ENCODE results near the gene FOXL3. TPM values are rescaled to one million over a fixed set of nuclear protein-coding genes. Genes with fewer than 3 reads are reported as not detected.

Gene FOXL3
- total RNA-seq, 3 donors from 2014 or later (not counting 1 experiment from before 2014, with no cell fraction given), result not detected

DNA sequence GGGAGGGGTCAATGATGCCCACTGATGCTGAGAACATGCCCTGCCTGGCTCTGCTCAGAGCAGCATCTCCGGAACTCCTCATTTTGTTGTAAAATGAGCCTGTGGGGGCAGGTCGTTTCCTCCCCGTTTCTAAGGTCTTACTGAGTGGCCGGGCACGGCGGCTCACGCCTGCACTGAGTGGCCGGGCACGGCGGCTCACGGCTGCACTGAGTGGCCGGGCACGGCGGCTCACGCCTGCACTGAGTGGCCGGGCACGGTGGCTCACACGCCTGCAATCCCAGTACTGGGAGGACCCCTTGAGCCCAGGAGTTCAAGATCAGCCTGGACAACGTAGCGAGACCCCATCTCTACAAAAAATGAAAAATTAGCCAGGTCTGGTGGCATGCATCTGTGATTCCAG is 39.0 kb upstream of the FOXL3 start:
- 93% methylated on average over 20 of the region's 20 CpGs for WGBS (ENCODE audit: insufficient coverage)
- no peaks in the 10 kb centered on the region for H3K36me3 Mint-ChIP-seq

GRCh38 chr7:251446-252175 is 38.4 kb upstream of the FOXL3 start:
- no peaks in the 10 kb centered on the region for H3K36me3 ChIP-seq (ENCODE audit: control insufficient read depth, insufficient read depth, low read length)
- no peaks in the 10 kb centered on the region for H3K27me3 ChIP-seq (ENCODE audit: control insufficient read depth, insufficient read depth, low read length)
- Mint-ChIP-seq H3K27me3 (ENCODE audit: low read depth in 2 of 2) (no peaks in the 10 kb centered on the region), H3K27ac (no peak overlapping the region), H3K4me1 (no peaks in the 10 kb centered on the region), H3K4me3 (no peak overlapping the region), H3K36me3 (no peaks in the 10 kb centered on the region), H3K9me3 (no peaks in the 10 kb centered on the region)
- DNase-seq, result no peak
- no peak overlapping the region for H3K27ac ChIP-seq (ENCODE audit: low read length)
- TF ChIP-seq, protein P1, sequence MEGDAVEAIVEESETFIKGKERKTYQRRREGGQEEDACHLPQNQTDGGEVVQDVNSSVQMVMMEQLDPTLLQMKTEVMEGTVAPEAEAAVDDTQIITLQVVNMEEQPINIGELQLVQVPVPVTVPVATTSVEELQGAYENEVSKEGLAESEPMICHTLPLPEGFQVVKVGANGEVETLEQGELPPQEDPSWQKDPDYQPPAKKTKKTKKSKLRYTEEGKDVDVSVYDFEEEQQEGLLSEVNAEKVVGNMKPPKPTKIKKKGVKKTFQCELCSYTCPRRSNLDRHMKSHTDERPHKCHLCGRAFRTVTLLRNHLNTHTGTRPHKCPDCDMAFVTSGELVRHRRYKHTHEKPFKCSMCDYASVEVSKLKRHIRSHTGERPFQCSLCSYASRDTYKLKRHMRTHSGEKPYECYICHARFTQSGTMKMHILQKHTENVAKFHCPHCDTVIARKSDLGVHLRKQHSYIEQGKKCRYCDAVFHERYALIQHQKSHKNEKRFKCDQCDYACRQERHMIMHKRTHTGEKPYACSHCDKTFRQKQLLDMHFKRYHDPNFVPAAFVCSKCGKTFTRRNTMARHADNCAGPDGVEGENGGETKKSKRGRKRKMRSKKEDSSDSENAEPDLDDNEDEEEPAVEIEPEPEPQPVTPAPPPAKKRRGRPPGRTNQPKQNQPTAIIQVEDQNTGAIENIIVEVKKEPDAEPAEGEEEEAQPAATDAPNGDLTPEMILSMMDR (IDR thresholded peaks at IDR 0.05), result no peak
- WGBS (ENCODE audit: insufficient coverage), result 88% methylated on average over 21 of the region's 21 CpGs
- ATAC-seq, result no peak
- no peaks in the 10 kb centered on the region for H3K4me1 ChIP-seq (ENCODE audit: control insufficient read depth, insufficient read depth, low read length)
- intact Hi-C loops (cut with micrococcal nuclease), result no loop called here
- no peak overlapping the region for H3K4me3 ChIP-seq (ENCODE audit: low read length)
- H3K9me3 ChIP-seq (ENCODE audit: control insufficient read depth, insufficient read depth, low read length), result no peaks in the 10 kb centered on the region

More for the DNA sequence above, 39.0 kb upstream of the FOXL3 start:
- H3K27me3 ChIP-seq (ENCODE audit: control insufficient read depth, insufficient read depth, low read length), result no peaks in the 10 kb centered on the region
- H3K4me3 ChIP-seq (ENCODE audit: low read length), result no peak overlapping the region
- no peaks in the 10 kb centered on the region for H3K9me3 Mint-ChIP-seq
- DNase-seq, result no peak
- H3K27ac Mint-ChIP-seq, result no peak overlapping the region
- TF ChIP-seq, protein P1 (IDR thresholded peaks at IDR 0.05), result no peak
- H3K4me3 Mint-ChIP-seq, result no peak overlapping the region
- H3K9me3 ChIP-seq (ENCODE audit: control insufficient read depth, insufficient read depth, low read length), result no peaks in the 10 kb centered on the region
- no peaks in the 10 kb centered on the region for H3K36me3 ChIP-seq (ENCODE audit: control insufficient read depth, insufficient read depth, low read length)
- no peaks in the 10 kb centered on the region for H3K27me3 Mint-ChIP-seq (ENCODE audit: low read depth in 2 of 2)
- no peaks in the 10 kb centered on the region for H3K4me1 ChIP-seq (ENCODE audit: control insufficient read depth, insufficient read depth, low read length)
- H3K27ac ChIP-seq (ENCODE audit: low read length), result no peak overlapping the region
- intact Hi-C loops (cut with micrococcal nuclease), result no loop called here
- ATAC-seq, result no peak
- no peaks in the 10 kb centered on the region for H3K4me1 Mint-ChIP-seq

GRCh38 chr7:252216-252965 is 37.6 kb upstream of the FOXL3 start:
- 87% methylated on average over 29 of the region's 29 CpGs for WGBS (ENCODE audit: insufficient coverage)
- no peak overlapping the region for H3K4me3 ChIP-seq (ENCODE audit: low read length)
- no peaks in the 10 kb centered on the region for H3K9me3 ChIP-seq (ENCODE audit: control insufficient read depth, insufficient read depth, low read length)
- H3K9me3 Mint-ChIP-seq, result no peaks in the 10 kb centered on the region
- ATAC-seq, result no peak
- H3K4me1 Mint-ChIP-seq, result no peaks in the 10 kb centered on the region
- no peak overlapping the region for H3K27ac Mint-ChIP-seq
- no peaks in the 10 kb centered on the region for H3K4me1 ChIP-seq (ENCODE audit: control insufficient read depth, insufficient read depth, low read length)
- H3K27me3 ChIP-seq (ENCODE audit: control insufficient read depth, insufficient read depth, low read length), result no peaks in the 10 kb centered on the region
- no peaks in the 10 kb centered on the region for H3K27me3 Mint-ChIP-seq (ENCODE audit: low read depth in 2 of 2)
- H3K4me3 Mint-ChIP-seq, result no peak overlapping the region
- DNase-seq, result no peak
- no peaks in the 10 kb centered on the region for H3K36me3 Mint-ChIP-seq
- intact Hi-C loops (cut with micrococcal nuclease), result no loop called here
- H3K27ac ChIP-seq (ENCODE audit: low read length), result no peak overlapping the region
- H3K36me3 ChIP-seq (ENCODE audit: control insufficient read depth, insufficient read depth, low read length), result no peaks in the 10 kb centered on the region
- TF ChIP-seq, protein P1 (IDR thresholded peaks at IDR 0.05), result no peak
